Panc1 (cell line): ENCODE results near the gene ZNF212.

Experiments
- POLR2AphosphoS5 ChIP-seq: IDR thresholded peaks from 2 replicates; pipeline ENCODE4 v1.6.1; 2012; ENCODE audit warnings: mild to moderate bottlenecking, low read depth, low read length, moderate library complexity
- SIN3A ChIP-seq: IDR thresholded peaks from 2 replicates; pipeline ENCODE4 v1.6.1; 2012; ENCODE audit warnings: low read depth, mild to moderate bottlenecking, low read length, moderate library complexity, borderline replicate concordance; ENCODE audit not compliant: insufficient read depth
- TF ChIP-seq, protein P1 (sequence below): fragments of 450-650 bp; IDR thresholded peaks from 2 replicates; pipeline ENCODE4 v1.5.1; 2017; ENCODE audit warnings: mild to moderate bottlenecking
- TF ChIP-seq, protein P2 (sequence below), 2 experiments: IDR thresholded peaks; 2 replicates each; pipeline ENCODE4 v1.6.1; 2011 to 2012; ENCODE audit warnings: low read depth in 2 of 2, control low read depth in 1 of 2, low read length in 1 of 2, mild to moderate bottlenecking in 1 of 2, moderate library complexity in 1 of 2; ENCODE audit not compliant: insufficient read depth in 1 of 2

DNA sequence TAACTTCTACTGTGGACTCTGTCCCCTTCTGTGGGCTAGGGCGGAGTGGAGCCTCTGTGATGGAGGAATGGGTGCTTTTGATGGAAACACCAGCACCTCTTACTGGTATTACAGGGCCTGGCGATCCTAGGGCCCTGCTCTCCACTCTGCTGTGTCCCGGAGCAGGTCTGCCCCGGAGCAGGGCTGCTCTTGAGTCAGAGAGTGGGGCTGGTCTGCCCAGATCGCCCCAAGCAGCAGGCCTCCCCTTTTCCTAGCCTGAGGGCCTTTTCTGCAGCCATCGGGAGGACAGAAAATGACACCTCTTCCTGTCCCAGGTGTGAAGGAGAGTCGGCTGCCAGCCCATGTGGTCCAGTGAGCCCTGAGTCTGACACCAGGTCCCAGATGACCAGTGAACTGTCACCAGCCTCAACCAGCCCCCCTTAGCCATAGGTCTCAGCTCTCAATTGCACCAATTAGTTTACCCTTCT, 42.7 kb upstream of the ZNF212 start:
- TF ChIP-seq, protein P1, sequence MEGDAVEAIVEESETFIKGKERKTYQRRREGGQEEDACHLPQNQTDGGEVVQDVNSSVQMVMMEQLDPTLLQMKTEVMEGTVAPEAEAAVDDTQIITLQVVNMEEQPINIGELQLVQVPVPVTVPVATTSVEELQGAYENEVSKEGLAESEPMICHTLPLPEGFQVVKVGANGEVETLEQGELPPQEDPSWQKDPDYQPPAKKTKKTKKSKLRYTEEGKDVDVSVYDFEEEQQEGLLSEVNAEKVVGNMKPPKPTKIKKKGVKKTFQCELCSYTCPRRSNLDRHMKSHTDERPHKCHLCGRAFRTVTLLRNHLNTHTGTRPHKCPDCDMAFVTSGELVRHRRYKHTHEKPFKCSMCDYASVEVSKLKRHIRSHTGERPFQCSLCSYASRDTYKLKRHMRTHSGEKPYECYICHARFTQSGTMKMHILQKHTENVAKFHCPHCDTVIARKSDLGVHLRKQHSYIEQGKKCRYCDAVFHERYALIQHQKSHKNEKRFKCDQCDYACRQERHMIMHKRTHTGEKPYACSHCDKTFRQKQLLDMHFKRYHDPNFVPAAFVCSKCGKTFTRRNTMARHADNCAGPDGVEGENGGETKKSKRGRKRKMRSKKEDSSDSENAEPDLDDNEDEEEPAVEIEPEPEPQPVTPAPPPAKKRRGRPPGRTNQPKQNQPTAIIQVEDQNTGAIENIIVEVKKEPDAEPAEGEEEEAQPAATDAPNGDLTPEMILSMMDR = no peak
- TF ChIP-seq POLR2AphosphoS5 (no peak), SIN3A (no peak)
- TF ChIP-seq, protein P2, sequence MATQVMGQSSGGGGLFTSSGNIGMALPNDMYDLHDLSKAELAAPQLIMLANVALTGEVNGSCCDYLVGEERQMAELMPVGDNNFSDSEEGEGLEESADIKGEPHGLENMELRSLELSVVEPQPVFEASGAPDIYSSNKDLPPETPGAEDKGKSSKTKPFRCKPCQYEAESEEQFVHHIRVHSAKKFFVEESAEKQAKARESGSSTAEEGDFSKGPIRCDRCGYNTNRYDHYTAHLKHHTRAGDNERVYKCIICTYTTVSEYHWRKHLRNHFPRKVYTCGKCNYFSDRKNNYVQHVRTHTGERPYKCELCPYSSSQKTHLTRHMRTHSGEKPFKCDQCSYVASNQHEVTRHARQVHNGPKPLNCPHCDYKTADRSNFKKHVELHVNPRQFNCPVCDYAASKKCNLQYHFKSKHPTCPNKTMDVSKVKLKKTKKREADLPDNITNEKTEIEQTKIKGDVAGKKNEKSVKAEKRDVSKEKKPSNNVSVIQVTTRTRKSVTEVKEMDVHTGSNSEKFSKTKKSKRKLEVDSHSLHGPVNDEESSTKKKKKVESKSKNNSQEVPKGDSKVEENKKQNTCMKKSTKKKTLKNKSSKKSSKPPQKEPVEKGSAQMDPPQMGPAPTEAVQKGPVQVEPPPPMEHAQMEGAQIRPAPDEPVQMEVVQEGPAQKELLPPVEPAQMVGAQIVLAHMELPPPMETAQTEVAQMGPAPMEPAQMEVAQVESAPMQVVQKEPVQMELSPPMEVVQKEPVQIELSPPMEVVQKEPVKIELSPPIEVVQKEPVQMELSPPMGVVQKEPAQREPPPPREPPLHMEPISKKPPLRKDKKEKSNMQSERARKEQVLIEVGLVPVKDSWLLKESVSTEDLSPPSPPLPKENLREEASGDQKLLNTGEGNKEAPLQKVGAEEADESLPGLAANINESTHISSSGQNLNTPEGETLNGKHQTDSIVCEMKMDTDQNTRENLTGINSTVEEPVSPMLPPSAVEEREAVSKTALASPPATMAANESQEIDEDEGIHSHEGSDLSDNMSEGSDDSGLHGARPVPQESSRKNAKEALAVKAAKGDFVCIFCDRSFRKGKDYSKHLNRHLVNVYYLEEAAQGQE (IDR thresholded peaks at IDR 0.05; ENCODE audit: insufficient read depth in 1 of 2, low read depth in 2 of 2, low read length in 1 of 2) = no peak
